Central memory CD4-positive, alpha-beta T cell (primary cell): ENCODE measurements around the gene ELP2.
"Not testable (repeated sequence)": the region's sequence is repeated elsewhere in the genome, so short reads cannot be mapped to it uniquely, and the experiment has no call there.

ENCODE experiments used
- DNase-seq: peaks from one replicate; pipeline ENCODE4 v3.0.0; 2022

ELP2 gene

DNA sequence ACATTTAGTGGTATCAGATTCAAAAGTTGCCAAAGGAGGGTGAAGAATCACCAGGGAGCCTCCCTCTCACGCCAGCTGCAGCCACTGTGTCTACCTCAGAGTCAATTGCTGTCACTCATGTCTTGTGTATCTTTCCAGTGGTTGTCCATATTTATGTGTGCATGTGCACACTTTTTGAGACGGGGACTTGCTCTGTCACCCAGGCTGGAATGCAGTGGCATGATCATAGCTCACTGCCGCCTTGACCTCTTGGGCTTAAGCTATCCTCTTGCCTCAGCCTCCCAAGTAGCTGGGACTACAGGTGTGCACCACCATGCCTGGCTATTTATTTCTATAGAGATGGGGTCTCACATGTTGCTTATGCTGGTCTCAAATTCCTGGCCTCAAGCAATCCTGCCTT, 61.6 kb downstream of the ELP2 start:
- no peak for DNase-seq

DNA sequence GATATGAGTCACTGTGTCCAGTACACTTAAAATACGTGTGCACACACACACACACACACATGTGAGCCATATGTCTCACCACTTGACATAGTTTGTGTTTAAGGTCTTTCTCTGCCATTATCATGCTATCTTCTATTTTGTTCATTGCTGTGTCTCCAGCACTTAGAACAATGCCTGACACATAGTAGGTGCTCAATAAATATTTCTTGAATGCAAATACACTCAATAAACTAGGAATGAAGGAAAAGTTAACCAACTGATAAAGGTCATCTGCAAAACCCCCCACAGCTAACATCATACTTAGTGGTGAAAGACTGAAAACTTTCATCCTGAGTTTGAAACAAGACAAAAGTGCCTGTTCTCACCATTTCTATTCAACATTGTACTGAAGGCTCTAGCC, 62.0 kb downstream of the ELP2 start:
- DNase-seq, result no peak

DNA sequence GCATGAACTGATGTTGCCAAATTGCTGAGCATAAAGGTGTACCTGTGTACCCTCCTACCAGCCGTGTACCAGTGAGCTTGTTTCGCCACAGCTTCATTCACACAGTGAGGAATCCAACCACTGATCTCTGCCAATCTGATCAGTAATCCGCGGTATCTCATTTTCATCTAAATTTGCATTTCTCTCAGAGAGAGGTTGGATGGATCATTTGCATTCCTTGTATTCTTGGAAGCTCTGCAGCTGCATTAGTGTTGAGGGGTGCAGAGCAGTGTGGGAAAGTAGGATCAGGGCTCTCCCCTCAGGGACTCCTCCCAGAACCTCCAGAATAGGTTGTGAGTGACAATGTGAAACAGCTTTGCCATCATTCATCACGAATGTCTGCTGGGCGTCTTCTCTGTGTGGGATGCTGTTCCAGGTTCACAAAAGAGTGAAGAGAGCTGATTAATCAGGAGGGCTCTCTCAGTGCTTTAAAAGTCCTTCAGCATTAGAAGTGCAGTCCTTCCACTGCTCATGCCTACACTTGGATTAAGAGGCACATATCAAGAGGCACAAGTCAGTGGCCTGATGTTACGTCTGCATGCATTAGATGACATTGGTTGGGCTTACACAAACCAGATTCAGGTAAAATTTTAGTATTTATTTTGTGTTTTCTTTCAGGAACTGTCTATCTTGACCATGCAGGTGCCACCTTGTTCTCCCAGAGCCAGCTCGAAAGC, 65.1 kb downstream of the ELP2 start:
- no peak for DNase-seq

DNA sequence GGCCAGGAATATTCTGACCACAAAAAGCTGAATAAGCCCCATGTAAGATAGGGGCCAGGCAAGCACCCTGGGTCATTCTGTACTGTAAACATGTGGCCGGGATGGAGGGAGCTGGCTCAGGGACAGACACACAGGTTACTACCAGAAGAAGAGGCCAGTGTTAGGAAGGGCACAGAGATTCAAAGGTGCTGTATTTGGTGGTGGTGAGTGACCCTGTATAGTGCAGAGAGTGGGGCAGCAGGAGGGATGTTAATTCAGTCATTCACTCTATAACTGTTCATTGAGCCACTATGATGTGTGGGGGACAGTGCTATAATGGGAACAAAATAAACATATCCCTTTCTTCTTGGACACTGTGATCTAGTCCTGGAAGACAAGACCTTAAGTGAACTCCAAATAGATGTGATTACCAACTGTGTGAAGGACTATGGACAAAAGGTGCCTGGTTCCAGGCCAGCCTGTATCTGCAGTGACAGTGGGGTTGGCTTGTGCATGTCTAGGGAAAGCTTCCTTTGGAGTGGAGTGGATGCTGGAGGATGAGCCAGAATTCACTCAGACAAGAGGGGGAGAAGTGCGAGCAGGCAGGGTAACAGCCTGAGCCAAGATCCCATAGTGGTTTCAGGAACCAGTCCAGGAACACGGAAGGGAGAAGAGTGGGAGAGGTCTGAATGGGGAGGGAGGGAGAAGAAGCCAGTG, 65.9 kb downstream of the ELP2 start:
- no peak for DNase-seq

DNA sequence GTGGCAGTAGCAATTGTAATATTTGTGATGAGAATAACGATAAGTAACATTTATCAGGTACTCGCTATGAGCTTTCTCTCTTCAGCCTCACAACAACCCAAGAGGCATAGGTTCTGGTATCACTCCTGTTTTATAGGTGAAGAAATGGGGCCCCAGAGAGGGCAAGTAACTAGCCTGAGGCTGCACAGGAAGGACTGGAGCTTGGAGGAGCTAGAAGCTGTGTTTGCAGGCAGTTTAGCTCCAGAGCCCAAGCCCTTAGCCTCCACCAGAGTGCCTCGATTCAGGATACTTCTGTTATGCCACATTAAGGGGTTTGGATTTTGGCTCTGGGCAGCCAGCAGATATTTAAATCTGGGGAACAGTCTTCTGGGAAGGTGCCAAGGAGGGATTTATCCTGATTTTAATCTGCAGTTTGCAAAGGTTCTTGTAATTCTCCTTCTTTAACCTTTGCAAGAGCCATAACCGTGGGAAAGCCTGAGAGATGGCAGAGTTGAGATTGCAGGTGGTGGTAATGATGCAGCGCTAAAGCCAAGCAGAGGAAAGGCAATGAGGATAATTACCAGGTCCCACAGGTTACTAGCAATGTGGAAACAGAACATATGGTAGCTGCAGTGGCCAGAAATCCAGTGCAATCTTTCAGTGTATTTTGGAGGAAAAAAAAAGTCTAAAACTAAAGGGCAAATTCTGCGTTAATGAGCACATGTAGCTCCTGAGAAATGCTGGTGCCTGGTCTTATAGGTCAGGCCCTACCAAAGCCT, 66.7 kb downstream of the ELP2 start:
- no peak for DNase-seq

DNA sequence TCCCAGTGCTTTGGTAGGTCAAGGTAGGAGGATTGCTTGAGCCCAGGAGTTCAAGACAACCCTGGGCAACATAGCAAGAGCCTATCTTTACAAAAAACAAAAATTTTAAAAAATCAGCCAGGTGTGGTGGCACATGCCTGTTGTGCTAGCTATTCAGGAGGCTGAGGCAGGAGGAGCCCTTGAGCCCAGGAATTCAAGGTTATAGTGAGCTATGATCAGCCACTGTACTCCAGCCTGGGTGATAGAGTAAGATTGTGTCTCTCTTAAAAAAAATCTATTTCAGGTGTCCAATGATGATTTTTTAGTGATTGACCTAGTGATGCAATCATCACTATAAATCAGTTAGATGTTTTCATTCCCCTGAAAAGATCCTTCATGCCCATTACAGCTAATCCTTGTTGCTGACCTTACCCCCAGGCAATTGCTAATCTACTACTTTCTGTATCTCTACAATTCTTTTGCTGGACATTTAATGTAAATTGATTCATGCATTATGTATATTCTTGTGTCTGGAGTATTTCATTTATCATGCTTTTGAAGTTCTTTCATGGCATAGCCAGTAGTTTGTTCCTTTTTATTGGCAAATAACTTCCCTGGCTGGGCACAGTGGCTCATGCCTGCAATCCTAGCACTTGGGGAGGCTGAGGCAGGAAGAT, 67.9 kb downstream of the ELP2 start:
- no peak for DNase-seq

DNA sequence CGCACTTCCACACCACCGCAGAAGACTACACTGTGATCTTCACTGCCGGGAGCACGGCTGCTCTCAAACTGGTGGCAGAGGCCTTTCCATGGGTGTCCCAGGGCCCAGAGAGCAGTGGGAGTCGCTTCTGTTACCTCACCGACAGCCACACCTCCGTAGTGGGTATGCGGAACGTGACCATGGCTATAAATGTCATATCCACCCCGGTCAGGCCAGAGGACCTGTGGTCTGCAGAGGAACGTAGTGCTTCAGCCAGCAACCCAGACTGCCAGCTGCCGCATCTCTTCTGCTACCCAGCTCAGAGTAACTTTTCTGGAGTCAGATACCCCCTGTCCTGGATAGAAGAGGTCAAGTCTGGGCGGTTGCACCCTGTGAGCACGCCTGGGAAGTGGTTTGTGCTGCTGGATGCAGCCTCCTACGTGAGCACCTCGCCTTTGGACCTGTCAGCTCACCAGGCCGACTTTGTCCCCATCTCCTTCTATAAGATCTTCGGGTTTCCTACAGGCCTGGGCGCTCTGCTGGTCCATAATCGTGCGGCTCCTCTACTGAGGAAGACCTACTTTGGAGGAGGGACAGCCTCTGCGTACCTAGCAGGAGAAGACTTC, 70.1 kb downstream of the ELP2 start:
- DNase-seq, result no peak

DNA sequence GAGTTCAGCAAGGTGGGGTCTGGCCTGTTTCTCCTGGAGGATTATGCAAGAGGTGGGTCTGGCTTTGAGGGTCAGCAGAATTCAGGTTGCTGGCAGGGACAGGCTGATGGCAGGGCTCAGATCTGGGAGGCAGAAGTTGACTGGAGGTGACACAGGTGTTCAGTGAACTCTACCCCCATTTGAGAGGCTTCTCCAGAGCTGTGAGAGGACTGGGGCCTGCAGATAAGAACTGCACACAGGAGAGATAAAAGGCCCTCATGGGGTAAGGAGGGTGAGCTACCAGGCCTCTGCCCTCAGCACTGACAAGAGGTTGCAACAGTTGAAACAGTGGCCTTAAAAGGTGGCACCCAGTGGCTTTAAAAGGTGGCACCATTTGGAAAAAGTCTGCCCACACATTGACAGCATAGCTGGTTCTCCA, 70.7 kb downstream of the ELP2 start:
- no peak for DNase-seq

DNA sequence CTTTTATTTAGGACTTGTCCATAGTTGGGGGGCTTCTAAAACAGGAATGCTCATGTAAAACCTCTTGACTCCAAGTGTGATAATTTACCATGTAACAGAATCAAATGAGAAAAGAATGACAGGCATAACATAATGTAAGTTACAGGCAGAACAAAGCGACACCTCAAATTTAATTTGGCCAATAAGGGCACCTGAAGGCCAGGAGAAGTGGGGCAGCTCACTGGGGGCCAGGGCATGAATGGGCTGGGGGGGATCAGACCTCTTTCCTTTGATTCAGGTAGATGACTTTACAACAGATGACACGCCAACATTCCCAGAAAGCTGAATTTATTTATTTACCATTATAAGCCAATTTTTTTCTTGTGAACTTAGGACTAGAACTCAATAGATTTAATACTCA, 72.1 kb downstream of the ELP2 start:
- DNase-seq, result no peak

DNA sequence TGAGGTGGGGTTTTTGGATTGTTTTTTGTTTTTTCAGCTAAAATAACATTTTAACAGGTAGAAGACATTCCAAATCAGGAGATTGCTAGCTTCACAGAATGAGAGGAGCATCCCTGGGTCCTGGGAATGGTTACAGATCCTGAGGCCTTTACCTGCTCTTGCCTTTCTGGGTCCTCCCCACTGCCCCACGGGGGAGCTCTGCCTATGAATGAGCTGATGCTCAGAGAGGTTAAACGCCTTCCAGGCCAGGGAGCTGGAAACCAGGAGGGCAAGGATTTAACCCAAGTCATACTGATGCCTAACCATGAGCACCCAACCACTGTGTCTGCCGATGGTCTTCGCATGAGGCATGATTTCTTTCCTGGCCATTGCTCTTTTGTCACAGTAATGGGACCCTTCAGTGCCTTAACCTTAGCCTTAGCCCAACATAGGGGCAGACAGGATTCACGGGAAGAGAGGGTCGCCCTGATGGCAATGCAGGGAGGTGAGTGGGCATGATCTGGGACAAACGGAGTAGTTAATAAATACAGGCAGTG, 73.7 kb downstream of the ELP2 start:
- DNase-seq, result no peak

DNA sequence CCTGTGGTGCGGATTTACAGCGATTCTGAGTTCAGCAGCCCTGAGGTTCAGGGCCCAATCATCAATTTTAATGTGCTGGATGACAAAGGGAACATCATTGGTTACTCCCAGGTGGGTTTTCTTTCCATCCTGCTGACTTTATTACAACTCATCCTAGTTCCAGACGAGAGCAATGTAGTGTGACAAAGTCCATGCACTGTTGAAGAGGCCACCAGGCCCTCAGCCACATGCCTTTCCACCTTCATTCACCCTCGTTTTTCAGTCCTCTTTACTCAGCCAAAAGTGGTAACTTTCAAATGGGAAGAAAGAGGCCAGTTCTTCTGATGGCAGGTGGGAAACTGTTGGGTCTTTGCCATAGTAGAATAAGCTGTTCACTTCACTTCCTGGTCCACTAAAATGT, 75.5 kb downstream of the ELP2 start:
- DNase-seq, result no peak

DNA sequence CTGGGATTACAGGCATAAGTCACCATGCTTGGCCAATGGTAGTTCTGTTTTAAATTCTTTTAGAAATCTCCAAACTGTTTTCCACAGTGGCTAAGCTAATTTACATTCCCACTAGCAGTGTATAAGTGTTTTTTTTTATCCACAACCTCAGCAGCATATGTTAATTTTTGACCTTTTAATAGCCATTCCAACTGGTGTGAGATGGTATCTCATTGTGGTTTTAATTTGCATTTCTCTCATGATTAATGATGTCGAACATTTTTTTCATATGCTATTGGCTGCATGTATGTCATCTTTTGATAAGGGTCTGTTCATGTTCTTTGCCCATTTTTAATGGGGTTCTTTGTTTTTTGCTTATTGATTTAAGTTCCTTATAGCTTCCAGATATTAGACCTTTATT, 77.6 kb downstream of the ELP2 start:
- DNase-seq, result no peak

DNA sequence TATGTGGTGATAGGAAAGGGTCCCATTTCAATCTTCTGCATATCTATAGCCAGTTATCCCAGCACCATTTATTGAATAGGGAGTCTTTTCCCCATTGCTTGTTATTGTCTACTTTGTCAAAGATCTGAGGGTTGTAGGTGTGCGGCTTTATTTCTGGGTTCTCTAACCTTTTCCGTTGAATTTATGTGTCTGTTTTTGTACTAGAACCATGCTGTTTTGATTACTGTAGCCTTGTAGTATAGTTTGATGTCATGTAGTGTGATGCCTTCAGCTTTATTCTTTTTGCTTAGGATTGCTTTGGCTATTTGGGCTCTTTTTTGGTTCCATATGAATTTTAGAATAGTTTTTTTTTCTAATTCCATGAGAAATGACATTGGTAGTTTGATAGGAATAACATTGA, 78.3 kb downstream of the ELP2 start:
- not testable (repeated sequence) for DNase-seq

DNA sequence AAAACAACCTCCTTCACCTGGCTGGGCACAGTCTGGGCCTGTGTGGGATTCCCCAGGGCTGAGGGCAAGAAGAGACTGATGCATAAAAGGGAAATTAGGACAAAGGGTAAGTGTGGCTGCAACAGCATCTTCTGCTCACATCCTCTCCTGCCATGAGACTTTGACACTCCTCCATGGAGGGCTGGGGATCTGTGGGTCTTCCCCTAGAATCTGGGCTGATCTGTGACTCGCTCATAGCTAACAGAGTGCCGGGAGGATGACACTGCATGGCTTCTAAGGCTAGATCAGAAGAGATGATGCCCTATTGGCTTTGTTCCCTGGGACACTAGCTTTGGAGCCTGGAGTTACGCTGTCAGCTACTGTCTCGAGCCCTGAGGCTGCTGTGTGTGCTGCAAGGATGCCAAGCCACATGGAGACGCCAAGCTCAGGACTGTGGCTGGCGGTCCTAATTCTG, 81.9 kb downstream of the ELP2 start:
- DNase-seq, result no peak

DNA sequence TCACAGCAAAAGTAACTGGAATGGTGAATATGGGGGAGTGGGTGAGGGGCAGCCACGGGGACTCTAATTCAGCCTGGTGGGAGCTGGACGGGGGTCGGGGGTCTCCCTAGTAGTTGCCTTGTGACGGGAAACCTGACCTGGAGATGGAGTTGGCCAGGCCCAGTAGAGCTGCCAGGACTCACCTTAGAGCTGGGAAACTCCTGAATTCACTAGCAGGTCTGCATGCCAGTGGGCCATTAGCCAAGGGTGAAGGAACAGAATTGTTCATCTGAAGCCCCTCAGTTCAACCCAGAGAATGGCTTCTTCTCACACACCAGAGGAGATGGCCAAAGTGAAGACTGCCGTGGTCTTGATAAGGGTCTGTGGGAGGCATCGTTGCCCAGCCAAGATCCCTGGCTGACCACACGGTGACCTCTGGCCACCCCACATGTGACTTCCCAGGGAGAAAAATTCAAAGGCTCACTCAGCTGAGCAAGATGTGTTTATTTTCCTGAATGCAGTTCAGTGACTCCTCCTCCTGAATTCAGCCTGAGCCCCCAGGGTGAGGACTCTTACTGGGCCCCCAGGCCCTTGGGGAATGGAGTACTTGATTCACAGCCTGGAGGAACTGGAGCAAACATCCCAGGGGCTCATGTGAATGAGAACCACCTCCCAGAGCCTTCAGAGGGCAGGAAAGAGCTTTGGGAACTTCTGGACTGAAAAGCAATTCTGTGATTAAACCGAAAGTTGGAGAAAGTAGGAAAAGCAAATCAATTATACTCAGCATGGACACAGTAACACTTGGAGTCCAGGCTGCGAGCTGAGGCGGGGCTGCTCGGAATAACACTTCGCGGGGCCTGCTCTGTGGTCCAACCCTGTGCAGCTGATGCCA, 82.8 kb downstream of the ELP2 start:
- DNase-seq, result no peak

DNA sequence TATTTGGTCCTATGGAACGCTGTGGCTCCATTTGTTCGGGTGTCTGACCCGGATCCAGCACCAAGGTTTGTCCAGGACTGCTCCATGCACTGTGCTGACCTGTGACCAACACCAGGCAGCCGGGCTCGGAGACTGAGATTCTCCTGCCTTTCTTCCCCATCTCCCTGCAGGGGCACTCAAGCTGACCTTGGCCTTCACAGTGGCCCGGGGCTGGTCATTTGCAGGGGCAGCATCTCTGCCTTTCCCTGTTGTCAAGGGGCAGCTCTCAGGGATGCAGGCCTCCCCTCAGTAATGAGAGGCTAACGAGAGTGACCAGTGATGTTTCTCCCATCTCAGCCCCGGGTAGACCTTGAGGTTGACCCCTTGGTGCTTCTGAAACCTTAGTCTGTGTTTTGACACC, 85.1 kb downstream of the ELP2 start:
- no peak for DNase-seq

DNA sequence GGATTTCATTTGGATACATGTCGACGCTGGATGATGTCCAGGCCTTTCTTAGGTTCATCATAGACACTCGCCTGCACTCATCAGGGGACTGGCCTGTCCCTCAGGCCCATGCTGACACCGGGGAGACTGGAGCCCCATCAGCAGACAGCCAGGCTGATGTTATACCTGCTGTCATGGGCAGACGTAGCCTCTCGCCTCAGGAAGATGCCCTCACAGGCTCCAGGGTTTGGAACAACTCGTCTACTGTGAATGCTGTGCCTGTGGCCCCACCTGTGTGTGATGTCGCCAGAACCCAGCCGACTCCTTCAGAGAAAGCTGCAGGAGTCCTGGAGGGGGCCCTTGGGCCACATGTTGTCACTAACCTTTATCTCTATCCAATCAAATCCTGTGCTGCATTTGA, 85.9 kb downstream of the ELP2 start:
- DNase-seq, result no peak

DNA sequence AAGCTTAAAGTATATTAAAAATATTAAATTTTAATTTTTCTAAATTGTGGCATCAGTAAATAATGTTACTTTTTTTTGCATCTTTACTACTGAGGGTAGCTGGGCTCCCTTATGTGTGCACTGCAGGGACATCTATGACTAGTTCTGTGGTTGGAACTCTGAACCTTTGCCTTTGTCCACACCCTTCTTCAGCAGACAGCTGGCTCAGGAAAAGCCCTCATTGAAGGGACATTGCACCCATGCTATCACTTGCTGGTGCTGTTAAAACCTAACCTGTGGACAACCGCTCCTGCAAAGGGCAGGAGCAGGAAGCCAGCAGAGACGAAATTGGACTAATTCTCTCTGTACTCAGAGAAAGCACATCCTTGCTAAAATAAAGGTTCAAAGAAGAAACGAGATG, 87.6 kb downstream of the ELP2 start:
- no peak for DNase-seq

DNA sequence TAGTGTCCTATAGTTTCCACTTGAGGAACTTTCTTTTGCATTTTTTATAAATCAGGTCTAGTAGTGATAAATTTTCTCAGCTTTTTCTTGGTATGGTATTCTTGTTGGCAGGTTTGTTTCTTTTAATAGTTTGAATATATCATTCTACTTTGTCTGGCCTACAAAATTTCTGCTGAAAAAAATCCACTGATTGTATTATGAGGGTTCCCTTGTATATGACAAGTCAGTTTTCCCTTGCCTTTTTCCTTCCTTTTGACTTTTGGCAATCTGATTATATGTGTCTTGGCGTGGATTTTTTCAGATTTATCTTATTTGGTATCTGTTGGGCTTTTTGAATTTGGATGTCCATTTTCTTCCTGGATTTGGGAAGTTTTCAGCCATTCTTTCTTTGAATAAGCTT, 99.5 kb downstream of the ELP2 start:
- DNase-seq, result no peak
